Psoas muscle (tissue), 8 donors: Measurements from ENCODE around the gene ATP5MK. TPM values are rescaled to one million over a fixed set of nuclear protein-coding genes. Genes with fewer than 3 reads are reported as not detected.

Source experiments
- ATAC-seq, 4 donors: fragments of 200-7000 bp; cut with Tn5 transposase; one replicate each; pipeline ENCODE4 v1.9.1; 2020; ENCODE audit warnings: moderate library complexity in 3 of 4, mild to moderate bottlenecking in 2 of 4
- DNase-seq, 2 donors: peaks; one replicate each; pipeline ENCODE4 v3.0.0-alpha.2; 2020
- H3K27ac ChIP-seq: fragments of 200-600 bp; one replicate; pipeline ENCODE4 v1.8.0; 2022
- H3K27me3 ChIP-seq, 3 donors: fragments of 200-600 bp in 1 of 3; one replicate each; pipeline versions ENCODE4 v1.6.1 to v1.8.0; 2013 to 2022; ENCODE audit warnings: low read length in 2 of 3, mild to moderate bottlenecking in 2 of 3, moderate library complexity in 1 of 3; ENCODE audit not compliant: insufficient read depth in 3 of 3
- H3K36me3 ChIP-seq, 2 donors: fragments of 200-600 bp in 1 of 2; one replicate each; pipeline versions ENCODE4 v1.6.1 to v1.8.0; 2013 to 2022; ENCODE audit warnings: low read depth in 1 of 2, mild to moderate bottlenecking in 1 of 2, moderate library complexity in 1 of 2; ENCODE audit not compliant: insufficient read depth in 1 of 2
- H3K4me1 ChIP-seq: fragments of 200-600 bp; one replicate; pipeline ENCODE4 v1.8.0; 2022
- H3K4me3 ChIP-seq: fragments of 200-600 bp; one replicate; pipeline ENCODE4 v1.8.0; 2022; ENCODE audit warnings: mild to moderate bottlenecking
- H3K9me3 ChIP-seq: fragments of 200-600 bp; one replicate; pipeline ENCODE4 v1.8.0; 2022
- WGBS, 3 donors: extraction: QIAGEN DNeasy Blood & Tissue Kit; methylation state at CpG; one replicate each; pipeline versions ENCODE4 v1.1.6 to v1.1.7; 2013; 5-methylcytosine and 5-hydroxymethylcytosine counted together
- intact Hi-C, 2 donors: fragments of 100-400 bp; cut with DNase I; formaldehyde crosslinking; loops; one replicate each; pipeline versions ENCODE4 v1.11.0 to v1.14.2; 2022
- long read RNA-seq, 2 donors: library from polyadenylated mRNA; unstranded; transcript quantifications; one replicate each; pipeline ENCODE4 v2.0.0, GENCODE V29; 2021
- polyA plus RNA-seq, 3 donors: library from polyadenylated mRNA; stranded (reverse); fragments of 200-250 nt; gene quantifications; one replicate each; pipeline ENCODE4 v1.2.3, GENCODE V29; 2013
- total RNA-seq, 4 donors: library from RNA; stranded (reverse); fragmentation: NEBNext Ultra II Directional in 2 of 4; extraction: Animal tissue kit (Norgen Biotek cat#: 25700) in 2 of 4; gene quantifications; one replicate each; pipeline versions ENCODE4 v1.2.1 to v1.2.4, GENCODE V29; 2021 to 2023
- TF ChIP-seq, protein P1 (sequence below): fragments of 200-600 bp; IDR thresholded peaks from one replicate; pipeline ENCODE4 v1.8.0; 2022; ENCODE audit warnings: antibody characterized with exemption
- donor health status: healthy with polysubstance abuse.
- donor health status: DM: no; HTN: no; CAD: no; lungs with moderate emphysema.
- donor health status: Bipolar disorder and iron deficiency.
- donor health status: healthy.
- donor health status: DM: yes; HTN: yes; CAD: no.
- donor health status: DM: no; HTN: no; CAD: no.
- donor health status: DM: no; HTN: no; CAD: no.
- donor health status: DM: yes; HTN: yes; CAD: no.

ATP5MK gene
- total RNA-seq = 100 to 1,000 TPM; 573 to 670 (median 643) TPM
- 1,000 to 10,000 TPM; 1,165 to 1,454 (median 1,440) TPM for polyA plus RNA-seq
- long read RNA-seq, donor 1, transcript ATP5MD-201 (4 exons, 364 nt) = major isoform, 143 of 163 reads
- long read RNA-seq, donor 1, partial matches to known transcripts = 13 of 163 reads
- long read RNA-seq, donor 1, other reads (novel, unspliced or antisense) = 3 of 163 reads
- long read RNA-seq, donor 2, transcript ATP5MD-201 (4 exons, 364 nt) = major isoform, 119 of 136 reads
- long read RNA-seq, donor 2, transcript ATP5MD-204 (5 exons, 626 nt) = minor isoform, 11 of 136 reads
- long read RNA-seq, donor 2, partial matches to known transcripts = 4 of 136 reads
- long read RNA-seq, donor 2, other reads (novel, unspliced or antisense) = 1 of 136 reads

- peak; percentile 98 to 99 for DNase-seq
- H3K27me3 ChIP-seq = no peaks in the 10 kb centered on the region
- no peaks in the 10 kb centered on the region for H3K9me3 ChIP-seq
- intact Hi-C loops = no loop called here
- H3K27ac ChIP-seq = peak within 1 kb of the TSS; percentile 93
- peak within 1 kb of the TSS; percentile 77 for H3K4me3 ChIP-seq
- 0% methylated on average over 56 of the region's 56 CpGs for WGBS, 3 donors
- TF ChIP-seq, protein P1, sequence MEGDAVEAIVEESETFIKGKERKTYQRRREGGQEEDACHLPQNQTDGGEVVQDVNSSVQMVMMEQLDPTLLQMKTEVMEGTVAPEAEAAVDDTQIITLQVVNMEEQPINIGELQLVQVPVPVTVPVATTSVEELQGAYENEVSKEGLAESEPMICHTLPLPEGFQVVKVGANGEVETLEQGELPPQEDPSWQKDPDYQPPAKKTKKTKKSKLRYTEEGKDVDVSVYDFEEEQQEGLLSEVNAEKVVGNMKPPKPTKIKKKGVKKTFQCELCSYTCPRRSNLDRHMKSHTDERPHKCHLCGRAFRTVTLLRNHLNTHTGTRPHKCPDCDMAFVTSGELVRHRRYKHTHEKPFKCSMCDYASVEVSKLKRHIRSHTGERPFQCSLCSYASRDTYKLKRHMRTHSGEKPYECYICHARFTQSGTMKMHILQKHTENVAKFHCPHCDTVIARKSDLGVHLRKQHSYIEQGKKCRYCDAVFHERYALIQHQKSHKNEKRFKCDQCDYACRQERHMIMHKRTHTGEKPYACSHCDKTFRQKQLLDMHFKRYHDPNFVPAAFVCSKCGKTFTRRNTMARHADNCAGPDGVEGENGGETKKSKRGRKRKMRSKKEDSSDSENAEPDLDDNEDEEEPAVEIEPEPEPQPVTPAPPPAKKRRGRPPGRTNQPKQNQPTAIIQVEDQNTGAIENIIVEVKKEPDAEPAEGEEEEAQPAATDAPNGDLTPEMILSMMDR = no peak
- H3K36me3 ChIP-seq = peaks cover 13 to 62% of the 10 kb centered on the region in 2 donors
- H3K4me1 ChIP-seq = peaks cover 31% of the 10 kb centered on the region
- peak; percentile 99 to 100 (median 100) for ATAC-seq
Observed at GRCh38 chr10:103396067-103396788, at the start of gene ATP5MK, which contains the start of gene PDCD11. Gene ATP5MK (minus strand): TSS chr10:103396475. CDS start chr10:103392457, 4,018 bp downstream. Gene PDCD11 (plus strand): TSS chr10:103396626. CDS start chr10:103398427, 1,801 bp downstream.

GRCh38 chr10:103445366-103445765 lies 49.1 kb upstream of the ATP5MK start:
- H3K36me3 ChIP-seq = peaks cover 10 to 94% of the 10 kb centered on the region in 2 donors
- intact Hi-C loops = loop anchor here in 1 of 2 donors (5.0 kb wide), 1 partner anchor 648 kb away; no protein-coding TSS in a partner anchor
- H3K27ac ChIP-seq = peak overlapping the region; percentile 69
- DNase-seq (no peak), ATAC-seq (no peak)
- no peaks in the 10 kb centered on the region for H3K9me3 ChIP-seq
- no peaks in the 10 kb centered on the region for H3K27me3 ChIP-seq
- TF ChIP-seq, protein P1 = no peak
- WGBS, 3 donors = 76 to 81% (median 80%) methylated on average over 9 of the region's 9 CpGs
- H3K4me3 ChIP-seq = no peak overlapping the region
- peaks cover 23% of the 10 kb centered on the region for H3K4me1 ChIP-seq

DNA sequence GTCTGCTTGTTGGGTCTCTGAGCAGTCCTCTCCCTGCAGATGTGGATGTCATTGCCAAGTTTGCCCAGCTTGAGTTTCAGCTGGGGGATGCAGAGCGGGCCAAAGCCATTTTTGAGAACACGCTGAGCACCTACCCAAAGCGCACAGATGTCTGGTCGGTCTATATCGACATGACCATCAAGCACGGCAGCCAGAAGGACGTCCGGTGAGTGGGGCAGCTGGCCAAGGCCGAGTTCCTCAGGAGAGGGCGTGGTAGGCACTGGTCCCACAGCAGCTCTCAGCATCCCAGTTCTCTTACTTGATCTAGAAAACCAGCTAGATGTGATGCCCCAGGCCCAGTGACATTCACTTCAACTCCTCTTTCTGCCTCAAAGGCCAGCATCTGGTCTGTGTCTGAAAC lies 48.2 kb upstream of the ATP5MK start:
- TF ChIP-seq, protein P1 = no peak
- ATAC-seq = no peak
- Histone ChIP-seq H3K4me1 (peaks cover 16% of the 10 kb centered on the region), H3K9me3 (no peaks in the 10 kb centered on the region), H3K27me3 (no peaks in the 10 kb centered on the region), H3K27ac (no peak overlapping the region), H3K4me3 (no peak overlapping the region), H3K36me3 (peaks cover 10 to 99% of the 10 kb centered on the region in 2 donors)
- no peak for DNase-seq
- 57 to 78% (median 66%) methylated on average over 10 of the region's 10 CpGs for WGBS, 3 donors
- intact Hi-C loops = no loop called here

GRCh38 chr10:103443475-103444185 lies 47.4 kb upstream of the ATP5MK start:
- WGBS, 3 donors = 80 to 85% (median 81%) methylated on average over 23 of the region's 23 CpGs
- intact Hi-C loops = no loop called here

More at GRCh38 chr10:103443475-103444185, 47.4 kb upstream of the ATP5MK start:
- peaks cover 14 to 100% of the 10 kb centered on the region in 2 donors for H3K36me3 ChIP-seq
- no peaks in the 10 kb centered on the region for H3K27me3 ChIP-seq
- DNase-seq (no peak), ATAC-seq (no peak)
- peak overlapping the region; percentile 21 for H3K27ac ChIP-seq
- no peak overlapping the region for H3K4me3 ChIP-seq
- H3K9me3 ChIP-seq = no peaks in the 10 kb centered on the region
- TF ChIP-seq, protein P1 = no peak
- H3K4me1 ChIP-seq = peaks cover 14% of the 10 kb centered on the region
